22Rv1 (cell line): ENCODE results near the gene CROCC2.

ENCODE experiments used
- H3K27ac ChIP-seq: fragments of 450-650 bp; 2 replicates; pipeline ENCODE4 v1.5.1; 2017
- CTCF ChIP-seq: fragments of 450-650 bp; IDR thresholded peaks from 2 replicates; pipeline ENCODE4 v1.5.1; 2017; ENCODE audit warnings: mild to moderate bottlenecking
- ZFX ChIP-seq: fragments of 450-650 bp; IDR thresholded peaks from 2 replicates; pipeline ENCODE4 v1.6.1; 2017; ENCODE audit warnings: antibody characterized with exemption, borderline replicate concordance

CROCC2 gene

GRCh38 chr2:240888890-240889573 lies 17.1 kb upstream of the CROCC2 start:
- TF ChIP-seq CTCF (no peak), ZFX (no peak)
- H3K27ac ChIP-seq = no peak overlapping the region

DNA sequence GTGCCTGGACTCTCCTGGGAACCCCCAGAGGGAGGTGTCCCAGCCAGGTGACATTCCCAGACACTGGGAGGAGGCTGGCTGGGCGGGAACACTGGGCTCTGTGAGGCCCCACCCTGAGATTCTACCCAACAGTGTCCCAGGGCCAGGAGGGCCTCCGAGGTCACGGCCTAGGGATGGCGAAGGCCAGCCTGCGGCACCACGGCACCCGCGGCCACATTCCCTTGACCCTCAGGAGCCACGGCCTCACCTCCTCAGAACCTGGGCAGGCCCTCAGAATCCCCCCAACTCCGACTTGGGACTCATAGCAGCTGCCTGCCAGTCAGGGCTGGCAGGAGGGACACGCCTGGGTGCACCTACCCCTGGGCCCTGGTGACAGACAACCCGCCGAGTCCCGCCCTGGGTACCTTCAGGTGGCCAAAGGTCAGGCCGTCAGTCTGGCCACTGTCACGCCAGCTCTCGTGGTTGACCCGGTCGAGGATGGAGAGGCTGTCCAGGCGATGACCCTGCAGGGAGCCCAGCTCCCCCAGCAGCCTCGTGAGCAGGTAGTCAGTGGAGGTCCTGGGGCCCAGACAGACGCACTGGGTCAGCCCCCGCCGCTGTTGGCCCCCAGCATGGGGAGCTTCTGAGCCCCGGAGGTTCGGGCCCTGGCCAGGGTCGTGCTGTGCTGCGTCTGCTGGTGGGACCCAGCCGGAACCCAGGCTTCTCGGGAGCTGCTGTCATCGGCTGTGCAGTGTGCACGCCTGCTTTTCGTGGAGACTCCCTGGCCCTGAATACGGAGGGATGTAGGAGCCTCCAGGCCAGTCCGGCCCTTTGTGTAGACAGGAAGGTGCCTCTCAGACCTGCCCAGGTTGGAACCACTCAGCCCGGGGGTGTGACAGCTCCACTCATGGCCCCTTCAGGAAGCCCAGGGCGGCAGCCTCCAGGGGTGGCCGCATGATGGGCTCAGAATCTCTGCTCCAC lies 16.3 kb upstream of the CROCC2 start:
- H3K27ac ChIP-seq = no peak overlapping the region
- TF ChIP-seq ZFX = no peak
- TF ChIP-seq CTCF = no peak

- no peak overlapping the region for H3K27ac ChIP-seq
- TF ChIP-seq ZFX (no peak), CTCF (no peak)
These were observed 15.4 kb upstream of the CROCC2 start for GRCh38 chr2:240890691-240891090.

GRCh38 chr2:240891492-240892340 lies 14.4 kb upstream of the CROCC2 start:
- TF ChIP-seq CTCF = no peak
- no peak for TF ChIP-seq ZFX
- no peak overlapping the region for H3K27ac ChIP-seq

DNA sequence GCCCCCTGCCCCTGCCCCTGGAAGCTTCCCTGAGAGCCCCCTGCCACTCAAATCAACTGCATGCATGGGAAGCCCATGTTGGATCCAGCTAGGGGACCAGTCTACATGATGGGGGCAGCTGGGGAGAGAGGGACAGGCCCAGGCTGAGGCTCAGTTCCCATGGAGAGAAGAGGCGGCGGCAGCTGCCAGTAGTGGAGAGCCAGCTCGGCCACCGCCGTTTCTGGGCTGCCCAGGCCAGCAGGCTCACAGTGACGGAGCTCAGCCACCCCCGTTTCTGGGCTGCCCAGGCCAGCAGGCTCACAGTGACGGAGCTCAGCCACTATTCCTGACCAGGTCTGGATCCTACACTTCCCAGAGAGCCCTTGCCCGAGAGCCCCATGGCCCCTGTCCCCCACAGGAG lies 13.8 kb upstream of the CROCC2 start:
- no peak overlapping the region for H3K27ac ChIP-seq
- TF ChIP-seq CTCF (no peak), ZFX (no peak)

DNA sequence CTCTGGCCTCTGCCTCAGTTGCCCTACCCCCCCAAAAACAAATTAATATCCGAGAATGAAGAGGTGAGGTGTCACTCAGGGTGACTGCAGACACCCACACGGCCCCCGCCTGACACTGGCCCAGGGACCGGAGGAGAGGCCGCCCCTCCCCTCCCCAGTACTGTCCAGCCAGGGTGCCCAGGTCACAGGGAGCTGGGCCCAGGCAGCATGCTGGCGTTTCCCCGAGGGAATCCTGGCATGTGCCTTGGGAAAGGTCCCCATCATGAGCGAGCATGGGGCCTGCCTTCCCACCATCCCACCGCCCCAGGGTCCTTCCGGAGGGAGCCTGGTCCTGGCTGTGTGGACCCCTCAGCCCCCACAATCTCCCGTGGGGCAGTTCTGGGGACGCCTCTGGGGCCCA lies 13.2 kb upstream of the CROCC2 start:
- H3K27ac ChIP-seq = no peak overlapping the region
- no peak for TF ChIP-seq ZFX
- TF ChIP-seq CTCF = no peak
